Jurkat, Clone E6-1 (cell line): ENCODE data around the gene PITPNM3.
"Not testable (repeated sequence)": the region's sequence is repeated elsewhere in the genome, so short reads cannot be mapped to it uniquely, and the experiment has no call there.

Experiments
- DNase-seq: peaks from one replicate; pipeline ENCODE4 v3.0.0-alpha.2; 2011; ENCODE audit warnings: low read depth, low spot score
- H3K4me3 ChIP-seq: 2 replicates; pipeline ENCODE4 v1.5.1; 2011; ENCODE audit warnings: mild to moderate bottlenecking, low read length, control low read depth, moderate library complexity

The PITPNM3 gene

DNA sequence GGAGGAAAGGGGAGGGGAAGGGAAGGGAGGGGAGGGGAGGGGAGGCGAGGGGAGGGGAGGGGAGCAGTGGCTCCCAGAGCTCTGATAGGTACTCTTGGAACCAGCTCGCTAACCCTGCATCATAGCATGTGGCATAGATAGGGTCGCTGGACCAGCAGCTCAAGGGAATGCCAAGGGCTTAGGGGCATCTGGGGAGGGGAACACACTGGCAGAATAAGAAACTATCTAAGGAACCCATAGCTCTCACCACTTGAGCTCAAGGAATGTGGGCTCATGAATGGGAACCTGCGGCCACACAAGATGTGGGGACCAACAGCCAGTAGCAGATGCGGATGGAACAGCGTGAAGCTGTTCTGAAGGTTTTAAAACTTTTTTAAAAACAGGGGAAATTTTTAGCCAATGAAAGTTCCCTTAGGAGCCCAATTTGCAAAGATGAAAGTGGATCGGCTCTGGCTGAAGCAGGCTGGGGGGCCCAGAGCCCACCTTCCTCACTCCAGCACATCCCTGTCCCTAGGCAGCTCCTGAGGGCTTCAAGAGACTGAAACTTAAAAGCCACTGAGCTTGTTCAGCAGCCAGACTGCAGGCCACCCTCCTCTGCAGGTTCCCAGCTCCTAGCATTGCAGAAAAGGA lies 65.2 kb downstream of the PITPNM3 start:
- H3K4me3 ChIP-seq: no peak overlapping the region
- no peak for DNase-seq

DNA sequence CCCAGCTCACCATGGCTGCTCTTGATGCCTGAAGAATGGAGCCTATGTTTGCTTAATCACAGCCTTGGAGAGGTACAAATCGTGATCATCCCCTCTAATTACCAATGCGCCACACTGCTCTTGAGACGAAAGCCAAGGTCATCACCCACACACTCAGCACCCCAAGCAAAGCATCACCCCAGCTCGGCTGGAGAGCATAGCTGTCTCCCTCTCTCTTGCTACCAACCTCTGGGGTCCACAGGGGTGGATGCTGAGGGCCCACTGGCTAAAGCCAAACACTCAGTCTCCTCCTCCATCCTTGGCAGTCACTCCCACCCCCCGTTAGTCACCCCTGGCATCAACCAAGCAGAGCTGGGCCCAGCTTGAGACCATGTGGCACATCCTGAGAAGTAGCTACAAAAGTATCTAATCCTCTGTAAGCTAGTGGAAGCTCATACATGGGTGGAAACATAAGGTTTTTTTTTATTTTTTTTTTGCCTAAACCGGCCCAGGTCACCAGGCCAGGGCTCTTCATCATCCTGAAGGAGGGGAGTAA lies 67.3 kb downstream of the PITPNM3 start:
- no peak for DNase-seq
- H3K4me3 ChIP-seq: no peak overlapping the region

DNA sequence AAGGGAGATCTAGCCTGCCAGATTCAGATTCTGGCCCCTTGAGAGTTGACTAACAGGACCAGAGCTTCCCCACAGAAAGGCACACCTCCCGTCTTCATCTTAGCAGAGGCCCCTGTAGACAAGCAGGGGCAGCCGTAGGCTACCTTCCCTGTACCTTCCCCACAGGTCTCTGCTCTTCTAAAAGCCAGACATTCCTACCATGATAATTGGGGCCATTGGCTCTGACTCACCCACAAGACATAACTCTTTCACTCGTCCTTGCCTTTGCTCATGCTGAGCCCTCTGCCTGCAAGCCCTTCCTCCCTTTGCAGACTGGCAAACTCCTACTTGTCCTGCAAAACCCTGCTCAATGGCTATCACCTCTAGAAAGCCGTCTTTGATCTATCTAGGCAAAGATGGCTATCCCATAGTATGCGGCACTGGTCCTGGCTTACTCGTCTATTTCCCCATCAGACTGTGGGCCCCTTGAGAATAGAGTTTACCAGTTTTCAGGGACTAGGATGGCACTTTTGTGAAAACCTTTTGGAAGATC lies 68.3 kb downstream of the PITPNM3 start:
- no peak for DNase-seq
- H3K4me3 ChIP-seq: no peak overlapping the region

DNA sequence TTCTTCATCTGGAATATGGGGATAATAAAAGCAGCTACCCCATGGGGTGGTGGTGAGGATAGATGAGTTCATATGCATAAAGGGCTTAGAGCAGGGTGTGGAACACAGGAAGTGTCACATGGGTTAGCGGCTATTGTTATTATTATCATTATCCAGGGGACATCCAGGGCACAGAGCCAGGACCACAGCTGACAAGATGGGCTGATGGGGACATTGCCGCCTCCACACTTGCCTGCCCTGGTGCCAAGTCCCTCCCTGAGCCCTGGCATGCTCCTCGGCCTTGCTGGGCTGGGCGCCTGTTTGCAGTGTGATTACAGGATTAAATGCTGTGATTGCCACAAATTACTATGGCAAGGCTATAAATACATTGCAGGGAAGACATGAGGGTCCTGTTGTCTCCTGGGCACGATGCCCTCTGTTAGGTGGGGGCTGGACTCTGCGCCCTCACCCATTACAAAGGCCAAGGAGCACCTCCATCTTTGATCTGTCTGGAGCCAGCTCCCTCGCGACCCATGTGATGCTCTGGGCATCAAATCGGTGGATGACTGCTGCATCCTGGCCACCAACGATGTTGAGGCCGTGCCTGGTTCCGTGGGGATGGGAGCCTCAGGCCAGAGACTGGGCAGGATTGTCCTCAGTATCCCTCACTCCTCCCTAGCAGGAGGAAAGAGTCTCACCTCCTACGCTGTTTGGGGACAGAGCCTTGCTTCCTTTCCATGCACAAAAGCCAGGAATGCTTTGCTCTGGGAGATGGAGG lies 68.9 kb downstream of the PITPNM3 start:
- no peak for DNase-seq
- no peak overlapping the region for H3K4me3 ChIP-seq

DNA sequence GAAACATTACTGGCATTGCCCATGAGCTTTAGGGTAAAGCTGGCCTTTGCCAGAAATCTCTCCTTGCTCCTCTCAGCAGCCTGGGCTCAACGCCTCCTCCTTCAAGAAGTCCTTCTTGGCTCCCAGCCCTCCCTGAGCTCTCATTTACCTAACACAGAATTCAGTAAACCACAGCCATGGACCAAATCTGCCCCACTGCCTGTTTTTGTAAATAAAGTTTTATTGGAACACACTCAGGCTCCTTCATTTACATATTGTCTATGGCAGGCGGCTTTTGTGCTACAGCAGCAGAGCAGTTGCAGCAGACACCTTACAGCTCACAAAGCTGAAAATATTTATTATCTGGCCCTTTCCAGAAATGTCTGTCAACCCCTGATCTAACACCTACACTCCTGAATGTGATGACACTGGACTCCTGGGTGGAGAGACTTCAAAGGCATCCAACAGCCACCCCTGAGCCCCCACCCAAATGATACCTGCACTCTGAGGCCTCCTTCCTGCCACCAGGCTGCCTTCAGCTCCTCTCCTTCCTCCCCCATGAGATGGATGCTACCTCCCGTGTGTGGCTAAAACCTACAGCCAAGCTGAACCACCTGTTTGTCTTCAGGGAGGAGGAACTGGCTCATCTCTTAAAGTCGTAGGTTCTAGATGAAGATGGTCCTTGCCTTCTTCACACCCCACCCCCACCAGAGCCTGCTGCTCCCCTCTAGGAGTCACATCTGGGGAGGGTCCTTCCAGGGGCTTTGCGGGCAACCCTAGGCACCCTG lies 70.5 kb downstream of the PITPNM3 start:
- H3K4me3 ChIP-seq: no peak overlapping the region
- no peak for DNase-seq

DNA sequence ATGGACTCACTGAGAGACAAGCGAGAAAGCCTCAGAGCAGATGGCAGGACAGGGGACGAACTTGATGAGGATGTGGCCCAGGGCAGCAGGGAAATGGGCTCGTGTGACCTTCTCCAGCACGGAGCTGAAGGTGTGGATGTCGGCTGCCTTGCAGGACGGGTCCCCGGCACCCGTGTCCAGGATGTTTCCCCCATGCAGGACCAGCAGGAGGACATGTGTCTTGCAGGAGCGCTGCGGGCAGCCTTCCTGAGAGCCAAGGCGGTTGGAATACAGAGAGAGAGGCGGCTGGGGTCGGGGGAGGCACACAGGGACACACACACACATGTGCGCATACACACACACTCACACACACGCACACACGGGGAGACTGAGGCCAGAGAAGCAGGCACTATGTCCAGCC lies 72.8 kb downstream of the PITPNM3 start:
- DNase-seq: no peak
- H3K4me3 ChIP-seq: no peak overlapping the region

DNA sequence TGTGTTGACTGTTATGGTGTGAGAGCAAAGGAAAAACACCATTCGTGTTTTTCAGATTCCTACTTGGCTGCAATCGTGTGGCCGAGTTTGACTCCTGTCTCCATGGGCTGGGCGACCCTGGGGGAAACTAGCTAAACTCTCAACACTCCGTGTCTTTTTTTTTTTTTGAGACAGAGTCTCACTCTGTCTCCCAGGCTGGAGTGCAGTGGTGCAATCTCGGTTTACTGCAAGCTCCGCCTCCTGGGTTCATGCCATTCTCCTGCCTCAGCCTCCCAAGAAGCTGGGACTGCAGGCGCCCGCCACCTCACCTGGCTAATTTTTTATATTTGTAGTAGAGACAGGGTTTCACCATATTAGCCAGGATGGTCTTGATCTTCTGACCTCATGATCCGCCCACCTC lies 73.6 kb downstream of the PITPNM3 start:
- DNase-seq, H3K4me3 ChIP-seq: not testable (repeated sequence)

DNA sequence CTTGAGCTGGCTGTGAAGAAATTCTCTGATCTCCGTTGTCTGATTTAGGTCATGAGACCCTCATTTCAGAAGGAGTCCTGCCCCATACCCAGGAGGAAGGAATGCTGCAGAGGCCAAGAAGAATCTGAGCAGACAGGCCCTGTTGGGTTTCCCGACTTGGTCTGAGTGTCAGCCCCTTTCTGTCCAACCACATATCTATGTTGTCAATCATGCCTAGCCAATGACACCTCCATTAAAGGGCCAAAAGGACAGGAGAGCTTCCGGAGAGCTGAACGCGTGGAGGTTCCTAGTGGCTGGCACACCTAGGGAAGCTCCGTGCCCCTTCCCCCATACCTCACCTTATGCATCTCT lies 74.3 kb downstream of the PITPNM3 start:
- no peak for DNase-seq
- no peak overlapping the region for H3K4me3 ChIP-seq

DNA sequence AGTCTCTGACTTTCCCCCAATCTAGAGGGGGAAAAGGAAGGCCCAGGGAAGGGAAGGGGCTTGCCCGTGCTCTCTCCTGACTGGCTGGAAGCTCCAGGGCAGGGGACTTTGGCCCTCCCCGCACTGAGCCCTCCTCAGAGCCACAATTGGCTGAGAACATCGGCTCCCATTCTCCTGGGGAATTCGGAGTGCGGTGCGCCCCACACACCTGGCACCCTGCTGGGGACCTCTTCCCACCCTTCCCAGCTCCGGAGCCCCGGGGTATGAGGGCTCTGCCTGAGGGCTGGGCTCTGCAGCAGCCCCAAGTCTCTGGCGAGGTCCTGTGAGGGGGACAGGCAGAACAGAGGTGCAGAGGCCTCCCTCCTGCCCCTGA lies 76.1 kb downstream of the PITPNM3 start:
- DNase-seq: no peak
- no peak overlapping the region for H3K4me3 ChIP-seq

DNA sequence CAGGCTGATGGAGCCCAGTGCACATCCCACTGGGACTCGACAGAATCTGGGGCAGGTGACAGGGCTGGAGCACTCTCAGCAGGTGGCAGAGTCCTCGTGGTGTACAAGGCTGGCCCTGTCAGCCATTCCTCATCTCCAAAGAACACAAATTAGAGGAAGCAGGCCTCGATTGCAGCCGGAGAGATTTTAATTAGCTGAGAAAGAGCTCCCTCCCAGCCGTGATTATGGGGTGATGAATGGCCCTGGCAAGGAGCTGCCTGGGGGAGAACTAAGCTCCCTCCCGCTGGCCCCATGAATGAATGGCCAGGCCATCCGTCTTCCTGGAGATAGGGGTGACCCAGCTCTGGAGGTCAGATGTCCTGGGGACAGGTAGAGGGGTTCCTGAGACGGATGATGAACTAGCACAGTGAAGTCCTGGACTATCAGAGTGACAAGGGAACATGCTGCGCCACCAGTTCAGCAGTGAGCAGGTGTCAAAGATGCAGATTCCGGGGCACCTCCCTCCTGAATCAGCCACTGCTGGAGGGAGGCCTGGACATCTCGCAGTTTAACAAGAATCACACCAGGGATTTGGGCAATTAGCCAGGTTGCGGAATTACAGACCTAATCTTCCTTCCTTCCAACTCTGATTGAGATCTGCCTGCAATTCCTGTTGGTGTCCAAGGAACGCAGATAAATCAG lies 76.6 kb downstream of the PITPNM3 start:
- no peak overlapping the region for H3K4me3 ChIP-seq
- DNase-seq: no peak

DNA sequence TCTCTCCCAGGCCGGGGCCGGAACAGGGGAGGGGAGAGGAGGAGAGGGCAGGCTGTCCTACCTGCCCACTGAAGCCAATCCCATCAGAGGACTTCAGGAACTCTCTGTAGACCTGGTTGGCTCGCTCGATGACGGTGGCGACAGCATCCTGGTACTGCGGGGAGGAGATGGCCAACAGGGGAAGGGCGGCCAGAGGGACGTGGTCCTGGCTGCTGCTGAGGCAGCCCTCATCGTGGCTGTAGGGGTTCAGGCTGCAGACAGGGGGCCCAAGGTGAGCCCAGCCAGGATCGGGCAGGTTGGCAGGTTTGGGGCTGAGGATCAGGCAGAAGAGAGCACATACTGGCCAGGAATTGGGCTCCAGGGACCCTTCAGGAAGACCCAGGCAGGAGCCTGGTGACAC lies 77.9 kb downstream of the PITPNM3 start:
- no peak overlapping the region for H3K4me3 ChIP-seq
- no peak for DNase-seq

DNA sequence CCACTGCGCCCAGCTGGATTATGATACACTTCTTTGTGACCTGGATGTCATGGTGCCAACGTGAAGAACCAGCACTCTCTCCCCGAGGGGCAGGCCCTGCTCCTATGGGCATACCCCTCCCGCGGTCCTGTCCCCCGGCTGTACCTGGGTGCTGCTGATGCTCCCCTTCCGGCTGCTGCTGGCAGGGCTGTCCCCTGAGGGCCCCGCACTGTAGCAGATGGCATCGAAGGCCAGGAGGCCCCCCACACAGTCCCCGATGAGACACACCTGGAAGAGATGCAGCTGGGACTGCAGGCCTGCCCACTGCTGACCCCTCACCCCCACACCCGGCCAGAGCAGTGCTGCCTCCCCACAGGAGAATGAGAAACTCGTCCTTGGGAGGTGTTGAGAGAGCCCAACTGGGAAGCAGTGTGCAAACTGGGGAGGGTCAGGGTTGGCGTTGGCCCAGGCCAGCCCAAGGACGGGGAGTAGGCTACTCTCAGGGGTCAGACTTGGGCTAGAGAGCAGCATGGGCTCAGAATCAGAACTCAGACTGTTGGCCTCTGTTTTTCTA lies 78.4 kb downstream of the PITPNM3 start:
- DNase-seq: no peak
- no peak overlapping the region for H3K4me3 ChIP-seq

DNA sequence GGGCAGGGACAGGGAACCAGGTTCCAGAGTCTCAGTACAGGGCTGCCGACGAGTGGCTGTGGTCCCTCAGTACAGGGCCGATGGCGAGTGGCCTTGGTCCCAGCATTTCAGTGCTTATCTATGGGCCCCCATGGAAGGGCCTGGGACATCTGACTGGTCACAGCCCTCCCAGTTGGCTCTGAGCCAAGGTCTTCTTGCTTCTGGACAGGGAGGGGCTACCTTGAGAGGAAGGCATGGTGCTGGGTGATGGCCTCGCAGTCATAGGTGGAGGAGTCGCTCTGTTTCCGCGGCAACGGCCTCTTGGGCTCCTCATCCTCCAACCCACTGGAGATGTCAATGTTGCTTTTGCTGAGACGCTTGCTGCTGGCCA lies 79.6 kb downstream of the PITPNM3 start:
- no peak for DNase-seq

DNA sequence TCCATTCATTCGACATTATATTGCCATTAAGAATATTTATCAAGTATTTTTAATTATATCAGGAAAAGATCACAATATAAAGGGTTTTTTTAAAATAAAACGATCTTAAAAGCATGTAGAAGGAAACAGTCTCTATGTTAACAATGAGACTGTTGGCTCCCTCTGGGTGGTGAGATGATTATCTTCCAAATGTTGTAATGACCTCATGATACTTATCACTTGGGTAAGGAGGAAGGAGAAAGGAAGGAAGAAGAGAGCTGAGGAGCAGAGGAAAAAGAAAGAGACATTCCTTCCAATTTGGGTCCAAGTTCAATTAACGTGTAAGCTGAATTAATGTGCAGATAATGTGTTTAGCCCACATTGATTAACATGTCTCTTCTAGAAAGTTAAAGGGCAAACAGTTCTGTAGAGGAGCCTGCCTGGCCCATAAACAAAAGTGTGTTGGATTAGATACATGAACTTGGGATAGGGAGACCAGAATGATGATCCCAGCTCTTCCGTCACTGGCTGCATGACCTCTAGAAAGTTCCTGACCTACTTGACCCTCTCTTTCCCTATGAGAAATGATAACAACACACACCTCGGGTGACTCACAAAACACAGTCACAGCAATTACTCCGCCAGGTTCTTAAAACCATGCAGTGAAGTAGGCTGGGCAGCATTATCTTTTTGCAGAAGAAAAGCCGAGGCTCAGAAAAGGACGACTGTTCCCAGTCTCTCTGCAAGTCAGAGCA lies 80.1 kb downstream of the PITPNM3 start:
- no peak for DNase-seq
- no peak overlapping the region for H3K4me3 ChIP-seq

More for the DNA sequence above, 79.6 kb downstream of the PITPNM3 start:
- no peak overlapping the region for H3K4me3 ChIP-seq

DNA sequence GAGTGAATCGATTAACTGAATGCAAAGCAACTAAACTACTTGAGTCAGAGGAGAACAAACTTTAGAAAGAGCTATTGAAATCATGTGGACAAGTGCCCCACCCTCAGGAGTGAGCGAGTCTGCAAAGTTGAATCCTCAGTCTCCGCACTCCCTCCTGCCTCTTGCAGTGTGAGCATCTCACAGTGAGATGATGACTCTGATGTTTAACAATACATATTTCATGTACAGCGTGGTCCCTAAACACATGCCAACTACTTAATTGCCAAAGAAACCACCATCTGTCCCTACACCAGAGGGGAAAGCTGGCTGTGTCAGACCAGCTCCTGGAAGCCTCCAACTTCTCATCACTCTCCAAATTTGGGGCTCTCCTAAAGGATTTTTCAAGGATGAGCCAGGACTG lies 80.9 kb downstream of the PITPNM3 start:
- DNase-seq: no peak
- no peak overlapping the region for H3K4me3 ChIP-seq

DNA sequence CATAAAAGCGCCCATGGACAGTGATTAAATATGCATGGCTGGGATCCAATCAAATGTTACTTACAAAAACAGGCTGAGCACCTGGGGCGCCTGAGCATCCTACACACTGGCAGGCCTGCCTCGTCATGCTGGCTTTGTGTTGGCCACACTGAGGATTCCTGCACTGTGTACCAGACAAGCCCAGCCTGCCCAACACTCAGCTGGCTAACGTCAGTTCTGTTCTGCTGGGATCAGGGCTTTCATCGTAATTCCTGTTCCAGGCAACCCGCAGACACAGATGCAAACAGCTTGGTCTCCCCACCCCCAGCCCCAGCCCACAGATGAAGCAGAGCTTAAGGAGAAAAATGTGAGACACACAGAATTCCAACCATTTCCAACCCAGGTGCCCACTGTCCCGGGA lies 81.4 kb downstream of the PITPNM3 start:
- no peak for DNase-seq
- no peak overlapping the region for H3K4me3 ChIP-seq

DNA sequence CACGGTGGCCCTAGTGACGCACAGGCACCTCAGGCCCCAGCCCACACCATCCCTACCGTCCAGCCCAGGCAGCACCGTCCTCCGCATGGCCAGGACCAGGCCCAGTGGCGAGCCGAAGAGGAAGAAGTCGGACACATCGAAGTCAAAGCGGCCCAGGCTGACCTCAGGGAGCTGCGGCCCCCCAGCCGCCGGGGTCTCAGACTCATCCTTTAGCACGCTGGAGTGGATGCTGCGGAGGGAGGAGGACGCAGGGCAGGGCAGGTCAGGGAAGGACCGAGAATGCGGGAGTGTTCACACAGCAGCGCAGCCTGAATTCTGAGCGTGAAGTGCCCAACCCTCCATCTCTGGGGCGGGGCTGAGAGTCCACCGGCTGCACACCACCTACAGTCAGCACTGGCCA lies 82.0 kb downstream of the PITPNM3 start:
- DNase-seq: no peak
- no peak overlapping the region for H3K4me3 ChIP-seq

DNA sequence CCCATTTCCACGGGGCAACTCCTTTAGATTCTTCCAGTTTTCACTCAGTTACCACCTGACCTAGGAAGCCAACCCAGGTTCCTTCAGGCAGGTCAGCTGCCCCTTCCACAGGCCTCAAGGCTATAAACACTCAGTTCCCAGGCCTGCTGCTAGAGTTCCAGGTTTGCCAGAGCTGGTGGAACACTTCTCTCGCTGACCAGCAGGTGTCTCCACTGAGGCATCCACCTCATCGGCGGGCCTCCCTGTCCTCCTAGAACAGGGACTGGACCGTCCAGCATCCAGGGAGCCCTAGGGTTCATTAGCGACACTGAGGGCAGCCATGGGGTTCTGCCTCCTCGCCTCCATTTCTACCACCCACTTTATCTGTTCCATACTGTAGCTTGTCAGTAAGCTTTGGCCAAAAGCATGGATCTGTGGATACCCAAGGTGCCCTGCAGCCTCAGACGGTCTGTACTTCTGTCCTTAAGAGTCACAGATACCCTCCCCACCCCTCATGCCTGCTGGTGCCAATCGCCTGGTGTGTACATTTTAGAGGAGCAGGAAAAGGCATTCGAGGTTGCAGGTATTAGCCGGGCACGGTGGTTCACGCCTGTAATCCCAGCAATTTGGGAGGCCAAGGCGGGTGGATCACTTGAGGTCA lies 83.1 kb downstream of the PITPNM3 start:
- DNase-seq: no peak
- no peak overlapping the region for H3K4me3 ChIP-seq
